ENCODE results near the gene NCR1. TPM values are rescaled to one million over a fixed set of nuclear protein-coding genes. Genes with fewer than 3 reads are reported as not detected.

NCR1 gene
- total RNA-seq, 1 experiment from 2014 or later: 4.3 TPM

- DNase-seq (ENCODE audit: low spot score) (no peak), ATAC-seq (no peak)
- peaks cover 26% of the 10 kb centered on the region for H3K4me1 Mint-ChIP-seq
- no peaks in the 10 kb centered on the region for H3K36me3 Mint-ChIP-seq
- POLR2A ChIA-PET: no interaction called here
- H3K27me3 Mint-ChIP-seq (ENCODE audit: low read depth): peaks cover 16% of the 10 kb centered on the region
- no peak overlapping the region for H3K27ac Mint-ChIP-seq
- H3K9me3 Mint-ChIP-seq: peaks cover 4% of the 10 kb centered on the region; the same call in 1 of the 2 replicates
- CTCF ChIA-PET: interaction anchor here (0.6 to 5.5 kb wide), 2 partner anchors 10 to 36 kb away, joined by 3 to 166 read pairs; no protein-coding TSS in a partner anchor
- H3K4me3 Mint-ChIP-seq: no peak overlapping the region
- no peak for TF ChIP-seq TCF7 (CRISPR knock-in tag; IDR thresholded peaks at IDR 0.05; ENCODE audit: low read depth)
- no peak for TF ChIP-seq ZMAT4 (CRISPR knock-in tag; IDR thresholded peaks at IDR 0.05)
- TF ChIP-seq MXD4 (CRISPR knock-in tag; IDR thresholded peaks at IDR 0.05; ENCODE audit: borderline replicate concordance): no peak
- TF ChIP-seq NR3C1 (CRISPR knock-in tag; conservative IDR thresholded peaks at IDR 0.05; ENCODE audit: low read depth): no peak
- TF ChIP-seq ZNF138 (CRISPR knock-in tag; conservative IDR thresholded peaks at IDR 0.05): no peak
- TF ChIP-seq CTCF (IDR thresholded peaks at IDR 0.05): no peak
- no peak for TF ChIP-seq GTF2I (CRISPR knock-in tag; conservative IDR thresholded peaks at IDR 0.05)
- TF ChIP-seq ZNF512 (CRISPR knock-in tag; IDR thresholded peaks at IDR 0.05; ENCODE audit: borderline replicate concordance): no peak
- no peak for TF ChIP-seq ZNF232 (CRISPR knock-in tag; IDR thresholded peaks at IDR 0.05)
- no peak for TF ChIP-seq SOX15 (CRISPR knock-in tag; IDR thresholded peaks at IDR 0.05)
- TF ChIP-seq CREB1 (CRISPR knock-in tag; IDR thresholded peaks at IDR 0.05): no peak
- TF ChIP-seq MYBL2 (CRISPR knock-in tag; IDR thresholded peaks at IDR 0.05): no peak
- no peak for TF ChIP-seq HMGXB4 (CRISPR knock-in tag; IDR thresholded peaks at IDR 0.05)
- no peak for TF ChIP-seq PRDM15 (CRISPR knock-in tag; IDR thresholded peaks at IDR 0.05)
Observed at GRCh38 chr19:54883228-54883627, 22.7 kb upstream of the NCR1 start.

GRCh38 chr19:54888239-54888638, 17.7 kb upstream of the NCR1 start:
- ChIA-PET CTCF (no interaction called here), POLR2A (no interaction called here)
- H3K36me3 Mint-ChIP-seq: no peaks in the 10 kb centered on the region
- H3K27ac Mint-ChIP-seq: no peak overlapping the region
- H3K4me1 Mint-ChIP-seq: peaks cover 26% of the 10 kb centered on the region
- DNase-seq (ENCODE audit: low spot score): no peak
- no peak for ATAC-seq
- peaks cover 8% of the 10 kb centered on the region for H3K27me3 Mint-ChIP-seq (ENCODE audit: low read depth)
- no peak overlapping the region for H3K4me3 Mint-ChIP-seq
- no peaks in the 10 kb centered on the region for H3K9me3 Mint-ChIP-seq
- TF ChIP-seq GABPB1 (CRISPR knock-in tag; IDR thresholded peaks at IDR 0.05) (no peak), ZNF425 (CRISPR knock-in tag; conservative IDR thresholded peaks at IDR 0.05) (no peak), SMAD3 (CRISPR knock-in tag; IDR thresholded peaks at IDR 0.05; ENCODE audit: borderline replicate concordance) (no peak), ZMAT4 (CRISPR knock-in tag; IDR thresholded peaks at IDR 0.05) (no peak), FOXJ3 (CRISPR knock-in tag; IDR thresholded peaks at IDR 0.05; ENCODE audit: borderline replicate concordance) (no peak), ZNF423 (CRISPR knock-in tag; IDR thresholded peaks at IDR 0.05) (no peak), AFF4 (CRISPR knock-in tag; IDR thresholded peaks at IDR 0.05; ENCODE audit: borderline replicate concordance) (no peak)

All from WTC11 (cell line).